ENCODE measurements around the gene HLA-DOB.
"Not testable (repeated sequence)": the region's sequence is repeated elsewhere in the genome, so short reads cannot be mapped to it uniquely, and the experiment has no call there.

The HLA-DOB gene

GRCh38 chr6:32807020-32807580 is 9.7 kb downstream of the HLA-DOB start:
- no peak for DNase-seq (ENCODE audit: low spot score)

GRCh38 chr6:32805404-32805803 is 11.4 kb downstream of the HLA-DOB start:
- not testable (repeated sequence) for DNase-seq (ENCODE audit: low spot score)

GRCh38 chr6:32803416-32803815 is 13.4 kb downstream of the HLA-DOB start:
- DNase-seq (ENCODE audit: low spot score) = no peak

GRCh38 chr6:32799740-32800139 is 17.1 kb downstream of the HLA-DOB start:
- no peak for DNase-seq (ENCODE audit: low spot score)

- no peak for DNase-seq (ENCODE audit: low spot score)
Observed at GRCh38 chr6:32799168-32799567, 17.6 kb downstream of the HLA-DOB start.

- peak; percentile 64 for DNase-seq (ENCODE audit: low spot score)
Observed at GRCh38 chr6:32796848-32797776, 19.7 kb downstream of the HLA-DOB start.

- DNase-seq (ENCODE audit: low spot score) = no peak
Observed at GRCh38 chr6:32794510-32794909, 22.3 kb downstream of the HLA-DOB start.

- DNase-seq (ENCODE audit: low spot score) = no peak
Observed at GRCh38 chr6:32792901-32793435, 23.8 kb downstream of the HLA-DOB start.

GRCh38 chr6:32790306-32790705 is 26.5 kb downstream of the HLA-DOB start:
- no peak for DNase-seq (ENCODE audit: low spot score)

- DNase-seq (ENCODE audit: low spot score) = peak; percentile 61
Observed at GRCh38 chr6:32785781-32786533, 30.8 kb downstream of the HLA-DOB start.

GRCh38 chr6:32782923-32783322 is 33.9 kb downstream of the HLA-DOB start:
- DNase-seq (ENCODE audit: low spot score) = not testable (repeated sequence)

GRCh38 chr6:32779036-32779435 is 37.8 kb downstream of the HLA-DOB start:
- DNase-seq (ENCODE audit: low spot score) = no peak

GRCh38 chr6:32775071-32775470 is 41.7 kb downstream of the HLA-DOB start:
- no peak for DNase-seq (ENCODE audit: low spot score)

GRCh38 chr6:32774426-32774825 is 42.4 kb downstream of the HLA-DOB start:
- DNase-seq (ENCODE audit: low spot score) = no peak

GRCh38 chr6:32772656-32773055 is 44.1 kb downstream of the HLA-DOB start:
- DNase-seq (ENCODE audit: low spot score) = no peak

GRCh38 chr6:32764048-32764447 is 52.8 kb downstream of the HLA-DOB start:
- no peak for DNase-seq (ENCODE audit: low spot score)

- peak; percentile 11 for DNase-seq (ENCODE audit: low spot score)
Observed at GRCh38 chr6:32763421-32763820, 53.4 kb downstream of the HLA-DOB start, which contains the start of gene HLA-DQB2. TSS of gene HLA-DQB2 (minus strand) at chr6:32763532. CDS start at chr6:32763470, 62 bp downstream.

All from AG08396 (cell line).